AG04450 (cell line): ENCODE measurements around the gene MORC4. TPM values are rescaled to one million over a fixed set of nuclear protein-coding genes. Genes with fewer than 3 reads are reported as not detected.

Experiments used
- CTCF ChIA-PET: fragments of 300-600, 350-600 bp; formaldehyde crosslinking; extraction: SDS; loops from one replicate; lab custom pipeline; 2022; ENCODE audit warnings: antibody characterized with exemption, inconsistent platforms; lab: Charles Lee
- POLR2A ChIA-PET: fragments of 350-600 bp; formaldehyde crosslinking; extraction: SDS; loops from one replicate; lab custom pipeline; 2021; ENCODE audit warnings: antibody characterized with exemption, inconsistent platforms; lab: Yijun Ruan, JAX
- DNase-seq: peaks from one replicate; pipeline ENCODE4 v3.0.0-alpha.2; 2011; ENCODE audit warnings: low read depth, low spot score
- H3K27ac ChIP-seq: one replicate; pipeline ENCODE4 v1.5.1; 2012; ENCODE audit warnings: low read depth, low read length, control low read depth
- H3K27me3 ChIP-seq: one replicate; pipeline ENCODE4 v1.6.0; 2012; ENCODE audit warnings: low read length; ENCODE audit not compliant: control insufficient read depth, insufficient read depth
- H3K4me3 ChIP-seq: 2 replicates; pipeline ENCODE4 v1.5.1; 2011; ENCODE audit warnings: mild to moderate bottlenecking, low read depth, low read length, control low read depth
- H3K9me3 ChIP-seq: 2 replicates; pipeline ENCODE4 v1.5.1; 2012; ENCODE audit warnings: low read length; ENCODE audit not compliant: control insufficient read depth, insufficient read depth
- polyA plus RNA-seq: library from polyadenylated mRNA; depleted of rRNA; stranded (reverse); fragments of >200 nt; gene quantifications from 2 replicates; pipeline ENCODE4 v1.2.3, GENCODE V29; 2011
- TF ChIP-seq, protein P1 (sequence below): IDR thresholded peaks from 2 replicates; pipeline ENCODE4 v1.5.1; 2011; ENCODE audit warnings: low read depth, low read length, control low read depth, inconsistent platforms

The MORC4 gene
- polyA plus RNA-seq, 1 experiment = 36.0 TPM

DNA sequence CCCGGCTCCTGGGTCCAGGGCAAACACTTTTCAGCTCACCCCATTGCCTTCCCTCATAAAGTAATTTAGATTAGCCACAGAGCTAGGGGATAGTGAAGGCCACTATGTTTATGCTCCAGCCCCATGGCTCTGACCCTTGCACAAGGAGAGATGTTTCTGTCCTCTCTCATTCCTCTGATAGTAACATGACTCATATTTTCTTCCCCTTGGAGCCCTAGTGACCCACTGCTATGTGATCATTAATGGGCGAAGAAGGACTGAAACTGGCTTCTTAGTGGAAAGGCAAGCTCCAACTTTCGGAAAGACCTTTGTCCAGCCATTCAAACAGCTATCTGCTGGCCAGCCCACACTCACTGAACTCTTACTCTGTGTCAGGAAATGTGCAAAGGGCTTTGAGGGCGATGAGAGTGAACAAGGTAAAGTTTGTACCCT lies 67.5 kb downstream of the MORC4 start:
- ChIA-PET CTCF (interaction anchor here (1.3 to 2.0 kb wide), 2 partner anchors 21 to 38 kb away, joined by 5 to 6 read pairs; no protein-coding TSS in a partner anchor), POLR2A (interaction anchor here (0.6 kb wide), 1 partner anchor 52 kb away, joined by 5 read pairs; no protein-coding TSS in a partner anchor)
- no peaks in the 10 kb centered on the region for H3K9me3 ChIP-seq
- H3K4me3 ChIP-seq = no peak overlapping the region
- H3K27me3 ChIP-seq = no peaks in the 10 kb centered on the region
- H3K27ac ChIP-seq = no peak overlapping the region
- no peak for DNase-seq
- TF ChIP-seq, protein P1, sequence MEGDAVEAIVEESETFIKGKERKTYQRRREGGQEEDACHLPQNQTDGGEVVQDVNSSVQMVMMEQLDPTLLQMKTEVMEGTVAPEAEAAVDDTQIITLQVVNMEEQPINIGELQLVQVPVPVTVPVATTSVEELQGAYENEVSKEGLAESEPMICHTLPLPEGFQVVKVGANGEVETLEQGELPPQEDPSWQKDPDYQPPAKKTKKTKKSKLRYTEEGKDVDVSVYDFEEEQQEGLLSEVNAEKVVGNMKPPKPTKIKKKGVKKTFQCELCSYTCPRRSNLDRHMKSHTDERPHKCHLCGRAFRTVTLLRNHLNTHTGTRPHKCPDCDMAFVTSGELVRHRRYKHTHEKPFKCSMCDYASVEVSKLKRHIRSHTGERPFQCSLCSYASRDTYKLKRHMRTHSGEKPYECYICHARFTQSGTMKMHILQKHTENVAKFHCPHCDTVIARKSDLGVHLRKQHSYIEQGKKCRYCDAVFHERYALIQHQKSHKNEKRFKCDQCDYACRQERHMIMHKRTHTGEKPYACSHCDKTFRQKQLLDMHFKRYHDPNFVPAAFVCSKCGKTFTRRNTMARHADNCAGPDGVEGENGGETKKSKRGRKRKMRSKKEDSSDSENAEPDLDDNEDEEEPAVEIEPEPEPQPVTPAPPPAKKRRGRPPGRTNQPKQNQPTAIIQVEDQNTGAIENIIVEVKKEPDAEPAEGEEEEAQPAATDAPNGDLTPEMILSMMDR = no peak

GRCh38 chrX:106931831-106932491 lies 68.1 kb downstream of the MORC4 start:
- Histone ChIP-seq H3K27me3 (no peaks in the 10 kb centered on the region), H3K9me3 (no peaks in the 10 kb centered on the region), H3K27ac (no peak overlapping the region), H3K4me3 (no peak overlapping the region)
- no peak for DNase-seq
- TF ChIP-seq, protein P1 = no peak
- ChIA-PET CTCF (interaction anchor here (1.3 kb wide), 1 partner anchor 22 kb away, joined by 5 read pairs; no protein-coding TSS in a partner anchor), POLR2A (no interaction called here)

DNA sequence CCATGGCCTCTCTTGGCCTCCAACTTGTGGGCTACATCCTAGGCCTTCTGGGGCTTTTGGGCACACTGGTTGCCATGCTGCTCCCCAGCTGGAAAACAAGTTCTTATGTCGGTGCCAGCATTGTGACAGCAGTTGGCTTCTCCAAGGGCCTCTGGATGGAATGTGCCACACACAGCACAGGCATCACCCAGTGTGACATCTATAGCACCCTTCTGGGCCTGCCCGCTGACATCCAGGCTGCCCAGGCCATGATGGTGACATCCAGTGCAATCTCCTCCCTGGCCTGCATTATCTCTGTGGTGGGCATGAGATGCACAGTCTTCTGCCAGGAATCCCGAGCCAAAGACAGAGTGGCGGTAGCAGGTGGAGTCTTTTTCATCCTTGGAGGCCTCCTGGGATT lies 71.8 kb downstream of the MORC4 start:
- ChIA-PET POLR2A (no interaction called here), CTCF (no interaction called here)
- Histone ChIP-seq H3K27me3 (no peaks in the 10 kb centered on the region), H3K4me3 (no peak overlapping the region), H3K9me3 (no peaks in the 10 kb centered on the region), H3K27ac (no peak overlapping the region)
- no peak for DNase-seq
- TF ChIP-seq, protein P1 = no peak

GRCh38 chrX:106927700-106928099 lies 72.3 kb downstream of the MORC4 start:
- H3K4me3 ChIP-seq = no peak overlapping the region
- no peaks in the 10 kb centered on the region for H3K9me3 ChIP-seq
- ChIA-PET CTCF (no interaction called here), POLR2A (no interaction called here)
- H3K27me3 ChIP-seq = no peaks in the 10 kb centered on the region
- TF ChIP-seq, protein P1 = no peak
- no peak overlapping the region for H3K27ac ChIP-seq
- DNase-seq = no peak

GRCh38 chrX:106927023-106927422 lies 73.0 kb downstream of the MORC4 start:
- no peak for DNase-seq
- H3K27me3 ChIP-seq = no peaks in the 10 kb centered on the region
- POLR2A ChIA-PET = no interaction called here
- H3K4me3 ChIP-seq = no peak overlapping the region
- CTCF ChIA-PET = no interaction called here
- no peak overlapping the region for H3K27ac ChIP-seq
- TF ChIP-seq, protein P1 = no peak
- H3K9me3 ChIP-seq = no peaks in the 10 kb centered on the region
